Fibroblast of lung (primary cell): ENCODE results near the gene DRG1.

Experiments
- CTCF ChIP-seq, 2 donors: IDR thresholded peaks in 1 of 2; conservative IDR thresholded peaks in 1 of 2; 1 replicate in 1 of 2; 2 replicates in 1 of 2; pipeline ENCODE4 v1.5.1; 2011 to 2012; ENCODE audit warnings: low read length in 2 of 2, control low read depth in 1 of 2, inconsistent platforms in 1 of 2, low read depth in 1 of 2, mild to moderate bottlenecking in 1 of 2
- EZH2 ChIP-seq: IDR thresholded peaks from 2 replicates; pipeline ENCODE4 v1.5.1; 2012; ENCODE audit warnings: low read length, control low read depth, mild to moderate bottlenecking; ENCODE audit errors: missing control alignments

- TF ChIP-seq CTCF (conservative IDR thresholded peaks at IDR 0.05 in 1 of 2, IDR thresholded peaks at IDR 0.05 in 1 of 2; ENCODE audit: low read depth in 1 of 2, low read length in 2 of 2): no peak
- TF ChIP-seq EZH2: no peak
Measured at GRCh38 chr22:31367426-31367825, 32.0 kb upstream of the DRG1 start.
